ENCODE data around the gene IL17RA.

Gene IL17RA

DNA sequence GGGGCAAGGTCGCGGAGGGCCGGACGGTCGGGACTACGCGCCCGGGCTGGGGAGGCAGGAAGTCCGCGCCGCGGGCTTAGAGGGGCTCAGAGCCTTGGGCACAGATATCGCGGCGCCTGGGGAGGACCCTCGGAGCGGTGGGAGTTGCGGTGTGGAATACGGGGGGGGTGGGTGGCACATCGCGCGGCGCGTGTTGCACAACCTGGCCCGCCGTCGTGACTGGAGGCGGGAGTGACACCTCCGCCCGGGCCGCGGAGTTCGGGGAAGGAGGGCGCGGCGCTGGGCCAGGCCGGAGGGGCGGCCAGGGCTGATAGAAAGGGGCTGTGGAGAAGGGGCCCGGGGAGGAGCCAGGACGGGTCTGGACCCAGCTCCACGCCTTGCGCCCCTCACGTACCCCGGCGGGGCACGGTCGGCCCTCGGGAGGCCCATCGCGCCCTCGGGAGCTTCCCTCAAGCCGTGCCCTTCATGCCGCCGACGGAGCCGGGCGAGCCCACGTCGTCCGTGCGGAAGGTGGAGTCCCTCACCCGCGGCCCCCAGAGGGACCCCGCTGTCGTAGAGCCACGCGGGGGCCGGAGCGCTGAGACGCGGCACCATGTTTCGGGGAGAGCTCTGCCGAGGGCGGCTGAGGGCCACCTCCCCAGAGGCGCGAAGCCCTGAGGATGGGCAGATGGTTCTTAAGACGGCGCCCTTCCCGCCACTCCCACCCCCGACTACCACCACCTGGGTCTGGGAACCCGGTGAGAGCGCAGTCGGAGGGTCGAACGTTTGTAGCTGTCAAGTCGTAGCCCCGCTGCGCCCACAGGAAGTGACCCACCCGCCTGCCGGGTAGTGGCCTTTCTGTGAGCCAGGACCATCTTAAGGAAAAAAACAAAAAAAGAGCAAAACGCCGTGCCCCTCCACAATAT lies 729 bp downstream of the IL17RA start:
- peak; percentile 53 for DNase-seq

- peak; percentile 78 for DNase-seq
Observed at GRCh38 chr22:17086296-17086695, 1.5 kb downstream of the IL17RA start.

DNA sequence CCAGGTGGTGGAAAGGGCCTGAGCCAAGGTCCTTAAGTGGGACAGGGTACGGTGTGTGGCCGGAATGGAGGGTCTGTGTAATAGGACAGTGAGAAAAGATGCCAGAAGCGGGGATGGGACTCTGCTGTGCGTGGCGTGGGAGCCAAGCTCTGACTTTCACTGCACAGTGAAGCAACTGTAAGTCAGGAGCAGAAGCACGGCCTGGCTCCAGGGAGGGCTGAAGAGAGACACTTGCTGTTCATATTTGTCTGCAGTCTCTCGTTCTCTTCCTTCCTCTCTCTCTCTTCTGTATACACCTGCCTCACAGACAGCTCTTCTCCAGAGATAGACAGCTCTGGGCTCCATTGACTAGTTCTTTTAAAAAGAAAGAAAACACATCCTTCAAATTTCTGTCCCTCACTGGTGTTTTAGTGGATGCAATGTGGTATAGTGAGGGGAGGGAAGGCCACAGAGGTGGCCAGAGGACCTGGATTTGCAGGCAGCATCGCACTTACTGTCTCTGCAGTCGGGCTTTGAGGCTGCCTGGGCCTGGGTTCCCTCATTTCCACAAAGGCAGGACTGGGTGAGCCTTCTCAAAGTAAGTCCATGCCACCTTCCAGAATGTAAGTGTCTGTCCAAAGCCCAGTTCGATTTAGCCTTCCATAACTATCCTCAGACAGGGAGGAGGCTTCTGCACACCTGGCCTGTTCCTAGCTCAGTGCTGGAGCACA lies 2.1 kb downstream of the IL17RA start:
- DNase-seq = peak; percentile 56

- DNase-seq = peak; percentile 48
Observed at GRCh38 chr22:17087498-17088131, 2.8 kb downstream of the IL17RA start.

GRCh38 chr22:17090550-17090949 lies 5.8 kb downstream of the IL17RA start:
- no peak for DNase-seq

DNA sequence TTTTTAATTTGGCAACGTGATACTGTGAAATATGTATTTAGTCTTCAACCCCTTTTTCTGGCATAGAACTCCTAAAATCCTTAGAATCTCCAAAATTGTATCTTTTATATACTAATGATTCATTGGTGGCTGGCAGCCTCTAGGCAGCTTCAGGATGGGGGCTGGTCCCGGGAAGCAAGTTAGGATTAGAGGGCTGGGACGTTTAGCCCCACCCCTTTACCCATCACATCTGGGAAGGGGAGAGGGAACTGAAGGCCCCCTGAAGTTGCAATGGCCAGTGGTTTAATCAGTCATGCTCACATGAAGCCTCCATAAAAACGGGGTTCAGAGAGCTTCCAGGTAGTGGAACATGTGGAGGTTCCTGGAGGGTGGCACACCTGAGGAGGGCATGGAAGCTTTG lies 7.1 kb downstream of the IL17RA start:
- DNase-seq = no peak

- DNase-seq = no peak
Observed at GRCh38 chr22:17093081-17093480, 8.3 kb downstream of the IL17RA start.

DNA sequence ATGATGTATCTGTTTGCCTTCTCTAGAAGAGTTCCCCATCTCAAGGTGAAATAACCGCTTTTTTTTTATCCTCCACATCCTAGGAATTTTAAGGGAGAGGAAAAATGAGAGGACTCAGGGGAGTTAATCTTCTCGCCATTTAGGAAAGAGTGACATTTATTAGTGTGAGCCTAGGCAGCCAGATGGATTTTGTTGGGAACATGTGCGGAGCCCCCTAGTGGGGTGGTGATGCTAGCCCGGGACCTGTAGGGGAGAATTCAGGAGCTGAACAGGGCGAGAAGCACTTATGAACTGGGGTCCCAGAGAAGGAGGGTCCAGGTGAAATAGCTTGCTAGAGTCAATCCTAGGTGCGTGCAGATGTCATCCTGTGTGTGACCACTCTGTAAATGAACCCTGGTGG lies 10.7 kb downstream of the IL17RA start:
- DNase-seq = no peak

DNA sequence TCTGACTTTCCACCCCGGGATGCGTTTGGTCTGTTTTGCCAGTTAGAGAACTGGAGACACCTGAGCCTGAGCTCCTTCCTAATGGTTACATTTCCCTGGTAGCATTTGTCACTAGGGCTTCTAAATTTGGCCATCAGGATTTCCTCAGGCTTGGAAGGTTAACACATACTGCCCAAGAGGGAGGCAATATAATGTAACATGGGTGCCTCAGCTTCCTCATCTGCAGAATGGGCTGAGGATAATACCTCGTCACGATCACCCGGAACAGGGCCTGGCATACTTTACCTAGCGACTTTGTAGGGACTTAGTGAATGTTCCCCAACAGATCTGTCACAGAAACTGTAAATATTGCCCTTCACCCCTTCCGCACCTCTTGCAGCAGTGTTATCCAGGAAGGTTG lies 11.3 kb downstream of the IL17RA start:
- no peak for DNase-seq

DNA sequence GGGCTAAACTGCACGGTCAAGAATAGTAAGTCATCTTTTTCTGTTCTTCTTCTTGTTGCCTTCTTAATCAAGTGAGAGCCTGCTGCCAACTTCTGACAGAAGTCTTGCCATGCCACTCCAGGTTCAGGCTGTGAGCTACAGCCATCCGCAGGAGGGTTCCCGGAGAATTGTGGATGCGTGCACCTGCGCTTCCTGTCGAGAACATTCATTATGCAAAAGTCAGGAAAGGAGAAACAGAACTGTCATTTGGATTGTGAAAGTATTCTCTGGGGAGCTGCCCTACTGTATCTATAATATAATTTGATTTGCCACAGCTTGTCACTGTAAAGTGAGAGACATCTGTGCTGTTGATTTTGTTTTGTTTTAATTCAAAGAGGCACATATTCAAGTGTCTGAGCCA lies 12.3 kb downstream of the IL17RA start:
- no peak for DNase-seq

DNA sequence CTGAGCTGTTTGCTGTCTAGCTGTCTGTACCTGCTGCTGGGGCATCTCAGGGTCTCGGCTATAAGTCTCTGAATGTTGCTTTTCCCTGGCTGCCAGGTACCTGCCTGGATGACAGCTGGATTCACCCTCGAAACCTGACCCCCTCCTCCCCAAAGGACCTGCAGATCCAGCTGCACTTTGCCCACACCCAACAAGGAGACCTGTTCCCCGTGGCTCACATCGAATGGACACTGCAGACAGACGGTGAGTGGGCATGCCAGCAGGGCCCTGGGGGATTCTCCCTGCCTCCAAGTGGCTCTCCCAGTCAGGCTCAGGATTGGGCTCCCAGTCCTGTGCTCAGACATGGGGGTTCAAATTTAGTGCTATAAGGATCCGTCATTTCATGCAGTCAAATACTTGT lies 12.9 kb downstream of the IL17RA start:
- no peak for DNase-seq

DNA sequence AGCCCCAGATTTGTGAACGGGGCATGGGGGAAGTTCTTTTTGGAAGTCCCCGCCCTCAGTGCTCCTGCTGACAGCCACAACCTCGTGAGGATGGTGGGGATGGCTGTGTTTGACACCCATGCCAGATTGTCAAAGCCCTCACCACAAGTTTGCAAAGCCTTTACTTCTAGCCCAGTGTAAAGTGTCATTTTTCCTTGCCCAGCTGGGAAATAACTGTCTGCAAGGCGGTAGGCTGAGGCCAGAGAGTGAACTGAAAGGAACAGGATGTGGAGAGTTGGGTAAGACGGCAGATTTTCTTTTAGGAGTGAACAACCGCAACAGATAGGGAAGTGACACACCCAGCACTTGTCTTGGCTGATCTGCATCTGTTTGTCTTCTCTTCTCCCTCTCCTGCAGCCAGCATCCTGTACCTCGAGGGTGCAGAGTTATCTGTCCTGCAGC lies 13.6 kb downstream of the IL17RA start:
- peak; percentile 90 for DNase-seq

GRCh38 chr22:17100621-17101020 lies 15.8 kb downstream of the IL17RA start:
- DNase-seq = no peak

DNA sequence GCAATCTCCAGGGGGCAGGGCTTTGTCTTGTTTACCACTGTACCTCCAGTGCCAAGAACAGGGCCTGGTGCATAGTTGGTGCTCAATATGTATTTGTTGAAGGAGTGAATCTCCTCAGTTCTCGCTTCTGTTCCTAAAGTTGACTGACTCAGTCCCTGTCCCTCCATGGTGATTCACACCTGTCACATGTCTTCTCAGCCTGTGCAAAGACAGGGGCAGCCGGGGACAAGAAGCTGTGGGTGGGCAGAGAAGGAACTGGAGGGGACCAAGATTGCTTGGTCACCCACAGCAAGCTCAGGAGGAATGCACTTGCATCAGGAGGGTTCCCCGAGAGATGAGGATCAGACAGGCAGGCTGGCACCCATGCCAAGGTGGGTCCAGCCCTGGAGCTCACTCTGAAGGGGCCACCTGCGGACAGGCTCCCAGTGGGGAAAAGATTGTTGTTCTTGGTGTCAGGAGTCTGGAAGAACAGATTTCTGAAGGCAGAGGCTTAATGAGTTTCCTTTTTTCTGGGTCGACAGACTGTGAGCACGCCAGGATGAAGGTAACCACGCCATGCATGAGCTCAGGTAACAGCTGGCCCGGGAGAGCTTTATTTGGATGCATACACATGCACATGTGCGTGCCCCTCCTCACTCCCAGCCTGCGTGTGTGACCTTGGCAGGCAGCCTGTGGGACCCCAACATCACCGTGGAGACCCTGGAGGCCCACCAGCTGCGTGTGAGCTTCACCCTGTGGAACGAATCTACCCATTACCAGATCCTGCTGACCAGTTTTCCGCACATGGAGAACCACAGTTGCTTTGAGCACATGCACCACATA lies 16.9 kb downstream of the IL17RA start:
- DNase-seq = peak; percentile 94

GRCh38 chr22:17102297-17102667 lies 17.5 kb downstream of the IL17RA start:
- peak; percentile 87 for DNase-seq

DNA sequence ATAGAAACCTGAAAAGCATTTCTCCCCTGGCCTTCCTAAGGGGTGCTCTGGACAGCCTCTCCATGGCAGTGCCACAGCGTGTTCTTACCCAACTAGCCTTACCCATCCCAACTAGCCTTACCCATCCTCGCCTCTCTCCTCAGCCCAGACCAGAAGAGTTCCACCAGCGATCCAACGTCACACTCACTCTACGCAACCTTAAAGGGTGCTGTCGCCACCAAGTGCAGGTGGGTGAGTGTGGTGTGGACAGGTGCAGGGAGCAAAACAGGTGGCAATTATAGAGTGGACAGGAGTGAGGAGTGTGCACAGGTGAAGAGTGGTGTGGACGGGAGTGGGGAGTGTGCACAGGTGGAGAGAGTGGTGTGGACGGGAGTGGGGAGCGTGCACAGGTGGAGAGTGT lies 18.6 kb downstream of the IL17RA start:
- DNase-seq = no peak

- no peak for DNase-seq
Observed at GRCh38 chr22:17104336-17104935, 19.6 kb downstream of the IL17RA start.

DNA sequence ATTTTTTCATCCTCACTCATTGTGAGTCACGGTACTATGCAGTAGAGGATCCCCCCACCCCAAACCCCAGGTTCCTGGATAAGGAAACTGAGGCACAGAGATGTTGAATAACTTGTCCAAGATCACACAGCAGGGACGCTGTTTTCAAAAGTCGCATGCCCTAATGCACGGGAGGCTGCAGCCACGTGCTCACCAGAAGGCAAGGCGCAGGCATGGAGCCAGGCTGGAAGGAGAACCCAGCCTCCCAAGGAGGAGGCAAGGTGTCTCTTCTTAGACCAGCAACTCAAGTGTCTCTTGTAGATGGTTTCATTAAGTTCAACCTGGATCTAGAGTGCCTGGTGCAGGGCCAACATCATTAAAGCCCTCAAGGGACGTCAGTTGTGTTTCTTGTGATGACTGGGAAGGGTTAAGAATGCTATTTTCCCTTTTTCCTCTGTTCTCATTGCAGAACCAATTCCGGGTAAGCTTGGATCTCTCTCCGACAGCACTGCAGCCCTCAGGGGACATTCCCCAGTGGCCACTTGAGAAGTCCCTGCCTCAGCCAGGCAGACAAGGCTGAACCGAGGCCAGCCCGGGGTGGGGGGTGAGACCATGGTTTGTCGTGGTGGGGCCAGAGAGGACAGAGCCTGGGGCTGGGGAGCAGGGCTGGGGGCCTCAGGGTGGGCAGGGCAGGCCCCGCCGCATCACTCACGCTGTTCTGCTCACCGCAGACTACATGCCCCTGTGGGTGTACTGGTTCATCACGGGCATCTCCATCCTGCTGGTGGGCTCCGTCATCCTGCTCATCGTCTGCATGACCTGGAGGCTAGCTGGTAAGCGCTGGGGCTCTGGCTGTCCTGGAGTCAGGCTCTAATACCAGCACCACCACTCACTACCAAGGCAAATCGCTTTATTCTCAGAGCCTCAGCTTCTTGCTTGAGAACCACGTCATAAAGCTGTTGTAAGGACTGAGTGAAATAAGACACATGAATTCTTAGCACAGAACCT lies 20.6 kb downstream of the IL17RA start:
- peak; percentile 50 for DNase-seq

GRCh38 chr22:17106161-17106784 lies 21.5 kb downstream of the IL17RA start:
- DNase-seq = peak; percentile 40

- DNase-seq = peak; percentile 92
Observed at GRCh38 chr22:17106785-17107546, 22.2 kb downstream of the IL17RA start.
